VCaP (cell line): ENCODE results near the gene AGBL1.

Source experiments
- H3K27ac ChIP-seq: fragments of 450-650 bp; 2 replicates; pipeline ENCODE4 v1.5.1; 2017
- CTCF ChIP-seq: fragments of 450-650 bp; conservative IDR thresholded peaks from 2 replicates; pipeline ENCODE4 v1.5.1; 2017; ENCODE audit warnings: mild to moderate bottlenecking, moderate library complexity

Gene AGBL1

GRCh38 chr15:86645925-86646500 is 566.3 kb downstream of the AGBL1 start:
- H3K27ac ChIP-seq, result no peak overlapping the region
- TF ChIP-seq CTCF, result no peak

GRCh38 chr15:86647810-86648440 is 568.3 kb downstream of the AGBL1 start:
- H3K27ac ChIP-seq, result no peak overlapping the region
- no peak for TF ChIP-seq CTCF

- no peak overlapping the region for H3K27ac ChIP-seq
- TF ChIP-seq CTCF, result no peak
Observed at GRCh38 chr15:86649277-86649676, 569.6 kb downstream of the AGBL1 start.

GRCh38 chr15:86650094-86650493 is 570.4 kb downstream of the AGBL1 start:
- TF ChIP-seq CTCF, result no peak

GRCh38 chr15:86653344-86654197 is 573.9 kb downstream of the AGBL1 start:
- no peak for TF ChIP-seq CTCF
- H3K27ac ChIP-seq, result no peak overlapping the region

More at GRCh38 chr15:86650094-86650493, 570.4 kb downstream of the AGBL1 start:
- no peak overlapping the region for H3K27ac ChIP-seq

- no peak overlapping the region for H3K27ac ChIP-seq
- TF ChIP-seq CTCF, result no peak
Observed at GRCh38 chr15:86654501-86654900, 574.8 kb downstream of the AGBL1 start.

GRCh38 chr15:86657305-86657704 is 577.6 kb downstream of the AGBL1 start:
- TF ChIP-seq CTCF, result no peak
- H3K27ac ChIP-seq, result no peak overlapping the region
